ENCODE measurements around the gene GOLM1.

Gene GOLM1

GRCh38 chr9:86079421-86079831, 19.9 kb downstream of the GOLM1 start:
- no peaks in the 10 kb centered on the region for H3K27me3 ChIP-seq (ENCODE audit: control insufficient read depth, insufficient read depth, low read length)
- H3K36me3 ChIP-seq (ENCODE audit: control insufficient read depth, low read depth, low read length): peaks cover 7% of the 10 kb centered on the region
- peaks cover 8% of the 10 kb centered on the region for H3K4me1 ChIP-seq (ENCODE audit: control insufficient read depth, low read depth, low read length)
- H3K9ac ChIP-seq (ENCODE audit: low read length): no peak overlapping the region
- H3K27ac ChIP-seq (ENCODE audit: low read length): no peak overlapping the region
- no peaks in the 10 kb centered on the region for H3K9me3 ChIP-seq (ENCODE audit: control insufficient read depth, low read depth, low read length)
- H3K4me3 ChIP-seq (ENCODE audit: low read length): no peak overlapping the region

- no peaks in the 10 kb centered on the region for H3K9me3 ChIP-seq (ENCODE audit: control insufficient read depth, low read depth, low read length)
- no peak overlapping the region for H3K4me3 ChIP-seq (ENCODE audit: low read length)
- peaks cover 8% of the 10 kb centered on the region for H3K4me1 ChIP-seq (ENCODE audit: control insufficient read depth, low read depth, low read length)
- peaks cover 7% of the 10 kb centered on the region for H3K36me3 ChIP-seq (ENCODE audit: control insufficient read depth, low read depth, low read length)
- H3K27ac ChIP-seq (ENCODE audit: low read length): no peak overlapping the region
- no peak overlapping the region for H3K9ac ChIP-seq (ENCODE audit: low read length)
- no peaks in the 10 kb centered on the region for H3K27me3 ChIP-seq (ENCODE audit: control insufficient read depth, insufficient read depth, low read length)
Observed at GRCh38 chr9:86078731-86079130, 20.6 kb downstream of the GOLM1 start.

DNA sequence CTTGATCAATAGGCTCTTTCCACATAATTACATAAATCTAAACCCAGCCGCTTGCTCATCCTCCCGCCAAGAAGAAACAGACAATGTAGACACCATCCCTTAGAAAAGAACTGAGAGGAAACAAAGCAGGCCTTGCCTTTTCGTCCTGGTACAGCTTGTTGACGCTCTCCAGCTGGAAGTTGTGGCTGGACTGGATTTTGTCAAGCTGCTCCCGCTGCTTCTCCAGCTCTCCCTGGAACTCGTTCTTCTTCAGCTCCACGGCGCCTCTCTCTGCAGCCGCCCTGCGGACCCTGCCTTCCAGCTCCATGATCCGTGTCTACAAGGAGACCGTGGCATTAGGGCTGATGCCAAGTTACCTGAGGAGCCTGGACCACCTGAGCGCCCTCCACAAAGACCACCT, 22.1 kb downstream of the GOLM1 start:
- H3K4me3 ChIP-seq (ENCODE audit: low read length): no peak overlapping the region
- H3K27ac ChIP-seq (ENCODE audit: low read length): no peak overlapping the region
- H3K4me1 ChIP-seq (ENCODE audit: control insufficient read depth, low read depth, low read length): peaks cover 11% of the 10 kb centered on the region
- H3K9ac ChIP-seq (ENCODE audit: low read length): no peak overlapping the region
- no peaks in the 10 kb centered on the region for H3K27me3 ChIP-seq (ENCODE audit: control insufficient read depth, insufficient read depth, low read length)
- no peaks in the 10 kb centered on the region for H3K9me3 ChIP-seq (ENCODE audit: control insufficient read depth, low read depth, low read length)
- H3K36me3 ChIP-seq (ENCODE audit: control insufficient read depth, low read depth, low read length): peaks cover 7% of the 10 kb centered on the region

GRCh38 chr9:86075132-86076109, 23.9 kb downstream of the GOLM1 start:
- Histone ChIP-seq H3K36me3 (ENCODE audit: control insufficient read depth, low read depth, low read length) (peaks cover 9% of the 10 kb centered on the region), H3K9ac (ENCODE audit: low read length) (no peak overlapping the region), H3K27me3 (ENCODE audit: control insufficient read depth, insufficient read depth, low read length) (no peaks in the 10 kb centered on the region), H3K27ac (ENCODE audit: low read length) (no peak overlapping the region), H3K4me1 (ENCODE audit: control insufficient read depth, low read depth, low read length) (peaks cover 11% of the 10 kb centered on the region), H3K4me3 (ENCODE audit: low read length) (no peak overlapping the region), H3K9me3 (ENCODE audit: control insufficient read depth, low read depth, low read length) (no peaks in the 10 kb centered on the region)

DNA sequence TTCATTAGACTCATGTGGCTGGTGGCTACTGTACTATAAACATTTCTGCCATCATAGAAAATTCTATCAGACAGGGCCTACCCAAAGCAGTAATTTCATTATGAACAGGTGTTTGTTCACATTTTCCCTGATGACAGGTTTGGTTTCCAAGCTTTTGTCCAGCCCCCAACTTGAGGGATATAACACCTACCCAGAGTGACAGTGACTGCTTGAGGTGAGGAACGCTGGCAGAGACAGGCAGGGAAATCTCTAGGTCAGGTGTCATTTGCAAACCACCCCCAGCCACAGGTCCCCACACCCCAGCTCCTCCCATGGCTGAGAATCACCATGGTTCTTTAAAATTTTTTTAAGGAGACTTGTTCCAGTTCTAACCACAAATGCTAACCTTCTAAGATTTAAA, 25.5 kb downstream of the GOLM1 start:
- no peak overlapping the region for H3K9ac ChIP-seq (ENCODE audit: low read length)
- H3K27ac ChIP-seq (ENCODE audit: low read length): no peak overlapping the region
- peaks cover 3% of the 10 kb centered on the region for H3K4me1 ChIP-seq (ENCODE audit: control insufficient read depth, low read depth, low read length)
- H3K4me3 ChIP-seq (ENCODE audit: low read length): no peak overlapping the region
- H3K36me3 ChIP-seq (ENCODE audit: control insufficient read depth, low read depth, low read length): peaks cover 9% of the 10 kb centered on the region
- no peaks in the 10 kb centered on the region for H3K9me3 ChIP-seq (ENCODE audit: control insufficient read depth, low read depth, low read length)
- no peaks in the 10 kb centered on the region for H3K27me3 ChIP-seq (ENCODE audit: control insufficient read depth, insufficient read depth, low read length)

- H3K27ac ChIP-seq (ENCODE audit: low read length): no peak overlapping the region
Observed at GRCh38 chr9:86072394-86072877, 26.9 kb downstream of the GOLM1 start.

DNA sequence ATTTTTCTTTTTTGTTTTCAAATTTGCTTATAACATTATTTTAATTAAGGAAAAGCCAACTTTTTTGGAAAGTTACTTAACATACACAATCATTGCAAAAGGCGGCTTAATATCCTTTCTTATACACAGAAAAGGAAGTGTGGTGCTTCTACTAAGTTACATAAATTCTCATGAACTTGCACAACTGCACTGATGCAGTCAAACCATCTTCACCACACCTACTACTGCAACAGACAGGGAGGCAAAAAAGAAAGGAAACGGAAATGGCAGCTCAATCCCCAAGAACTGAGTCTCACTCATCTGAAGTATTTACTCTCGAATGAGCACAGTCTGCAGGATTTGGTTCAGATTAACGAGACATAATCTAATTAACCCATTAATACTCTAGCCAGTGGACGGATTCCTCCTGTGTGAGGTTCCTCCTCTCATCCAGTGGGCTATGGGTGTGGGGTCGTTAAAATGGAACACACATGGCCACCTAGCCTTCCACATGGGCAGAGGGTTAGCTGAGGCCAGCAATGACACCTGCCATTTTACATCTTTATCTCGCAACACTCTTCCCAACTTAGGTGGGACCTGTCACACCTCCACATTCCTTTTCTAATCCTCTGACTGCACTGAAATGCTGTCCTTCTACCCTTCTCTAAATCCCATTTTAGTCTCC, 30.0 kb downstream of the GOLM1 start:
- H3K9ac ChIP-seq (ENCODE audit: low read length): no peak overlapping the region
- H3K9me3 ChIP-seq (ENCODE audit: control insufficient read depth, low read depth, low read length): no peaks in the 10 kb centered on the region
- no peak overlapping the region for H3K27ac ChIP-seq (ENCODE audit: low read length)
- H3K4me3 ChIP-seq (ENCODE audit: low read length): no peak overlapping the region
- peaks cover 3% of the 10 kb centered on the region for H3K4me1 ChIP-seq (ENCODE audit: control insufficient read depth, low read depth, low read length)
- H3K36me3 ChIP-seq (ENCODE audit: control insufficient read depth, low read depth, low read length): peaks cover 3% of the 10 kb centered on the region
- H3K27me3 ChIP-seq (ENCODE audit: control insufficient read depth, insufficient read depth, low read length): no peaks in the 10 kb centered on the region

More at GRCh38 chr9:86072394-86072877, 26.9 kb downstream of the GOLM1 start:
- no peak overlapping the region for H3K4me3 ChIP-seq (ENCODE audit: low read length)
- no peak overlapping the region for H3K9ac ChIP-seq (ENCODE audit: low read length)
- H3K4me1 ChIP-seq (ENCODE audit: control insufficient read depth, low read depth, low read length): peaks cover 3% of the 10 kb centered on the region
- peaks cover 9% of the 10 kb centered on the region for H3K36me3 ChIP-seq (ENCODE audit: control insufficient read depth, low read depth, low read length)
- H3K9me3 ChIP-seq (ENCODE audit: control insufficient read depth, low read depth, low read length): no peaks in the 10 kb centered on the region
- H3K27me3 ChIP-seq (ENCODE audit: control insufficient read depth, insufficient read depth, low read length): no peaks in the 10 kb centered on the region

GRCh38 chr9:86064220-86064619, 35.1 kb downstream of the GOLM1 start:
- no peaks in the 10 kb centered on the region for H3K9me3 ChIP-seq (ENCODE audit: control insufficient read depth, low read depth, low read length)
- H3K9ac ChIP-seq (ENCODE audit: low read length): no peak overlapping the region
- H3K27me3 ChIP-seq (ENCODE audit: control insufficient read depth, insufficient read depth, low read length): no peaks in the 10 kb centered on the region
- no peak overlapping the region for H3K27ac ChIP-seq (ENCODE audit: low read length)
- no peaks in the 10 kb centered on the region for H3K36me3 ChIP-seq (ENCODE audit: control insufficient read depth, low read depth, low read length)
- H3K4me1 ChIP-seq (ENCODE audit: control insufficient read depth, low read depth, low read length): peaks cover 11% of the 10 kb centered on the region
- no peak overlapping the region for H3K4me3 ChIP-seq (ENCODE audit: low read length)

GRCh38 chr9:86062845-86063693, 36.3 kb downstream of the GOLM1 start:
- H3K9me3 ChIP-seq (ENCODE audit: control insufficient read depth, low read depth, low read length): no peaks in the 10 kb centered on the region
- H3K4me3 ChIP-seq (ENCODE audit: low read length): no peak overlapping the region
- H3K36me3 ChIP-seq (ENCODE audit: control insufficient read depth, low read depth, low read length): no peaks in the 10 kb centered on the region
- no peak overlapping the region for H3K27ac ChIP-seq (ENCODE audit: low read length)
- H3K9ac ChIP-seq (ENCODE audit: low read length): no peak overlapping the region
- no peaks in the 10 kb centered on the region for H3K27me3 ChIP-seq (ENCODE audit: control insufficient read depth, insufficient read depth, low read length)
- peaks cover 11% of the 10 kb centered on the region for H3K4me1 ChIP-seq (ENCODE audit: control insufficient read depth, low read depth, low read length)

DNA sequence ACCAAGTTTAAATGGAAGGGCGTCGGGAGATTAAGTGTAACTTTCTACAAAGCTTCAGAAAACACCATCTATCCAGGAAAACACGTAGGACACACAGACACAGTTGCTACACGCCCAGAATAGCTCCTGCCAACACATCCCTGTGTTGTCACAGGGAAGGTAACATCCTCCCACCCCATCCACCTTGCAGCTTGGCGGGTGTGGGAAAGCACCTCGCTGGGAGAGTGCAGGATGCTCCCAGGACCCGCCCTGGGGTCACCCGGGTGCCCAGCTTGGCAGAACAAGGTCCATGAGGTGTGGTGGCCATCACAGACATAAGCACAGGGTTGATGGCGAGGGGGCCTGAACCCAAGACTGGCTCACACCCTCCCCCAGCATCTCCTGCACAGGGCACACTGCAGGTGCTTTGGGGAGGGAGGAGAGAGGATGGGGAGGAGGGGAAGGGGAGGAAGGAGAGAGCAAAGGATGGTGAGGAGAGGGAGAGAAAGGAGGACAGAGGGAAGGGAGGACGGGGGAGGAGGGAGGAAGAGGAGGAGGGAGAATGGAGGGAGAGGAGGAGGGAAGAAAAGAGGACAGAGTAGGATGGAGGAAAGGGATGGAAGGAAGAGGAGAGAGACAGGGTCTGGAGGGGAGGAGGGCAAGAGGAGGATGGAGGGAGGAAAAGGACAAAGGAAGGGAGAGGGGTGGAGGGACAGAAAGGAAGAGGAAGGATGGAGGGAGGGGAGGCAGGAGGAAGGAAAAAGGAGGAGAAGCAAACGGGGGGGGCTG, 37.2 kb downstream of the GOLM1 start:
- no peak overlapping the region for H3K27ac ChIP-seq (ENCODE audit: low read length)
- H3K27me3 ChIP-seq (ENCODE audit: control insufficient read depth, insufficient read depth, low read length): no peaks in the 10 kb centered on the region
- H3K36me3 ChIP-seq (ENCODE audit: control insufficient read depth, low read depth, low read length): no peaks in the 10 kb centered on the region
- no peak overlapping the region for H3K4me3 ChIP-seq (ENCODE audit: low read length)
- H3K9me3 ChIP-seq (ENCODE audit: control insufficient read depth, low read depth, low read length): no peaks in the 10 kb centered on the region
- H3K9ac ChIP-seq (ENCODE audit: low read length): no peak overlapping the region
- H3K4me1 ChIP-seq (ENCODE audit: control insufficient read depth, low read depth, low read length): peaks cover 11% of the 10 kb centered on the region

All from iPS-18a (cell line).